ENCODE data around the gene LMF2.

DNA sequence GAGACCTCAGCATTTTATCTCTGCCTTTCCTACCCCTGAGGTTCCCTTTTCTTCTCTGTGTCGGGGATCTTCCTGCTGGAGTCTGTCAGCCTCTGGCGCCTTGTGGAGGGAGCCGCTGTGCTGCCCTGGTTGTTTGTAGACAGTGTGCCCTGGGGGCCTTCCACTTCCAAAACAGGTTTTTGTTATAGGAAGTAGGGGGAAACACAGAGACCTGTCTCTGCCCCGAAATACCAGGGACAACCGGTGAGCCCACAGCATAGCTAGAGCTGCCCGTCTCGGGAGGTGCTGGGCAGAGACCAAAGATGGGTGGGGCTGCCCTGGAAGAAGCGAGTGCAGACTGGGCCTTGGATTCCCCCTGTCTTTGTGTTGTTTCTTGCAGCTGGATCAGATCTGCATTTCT is 8.6 kb upstream of the LMF2 start:
- TF ChIP-seq, protein P1, sequence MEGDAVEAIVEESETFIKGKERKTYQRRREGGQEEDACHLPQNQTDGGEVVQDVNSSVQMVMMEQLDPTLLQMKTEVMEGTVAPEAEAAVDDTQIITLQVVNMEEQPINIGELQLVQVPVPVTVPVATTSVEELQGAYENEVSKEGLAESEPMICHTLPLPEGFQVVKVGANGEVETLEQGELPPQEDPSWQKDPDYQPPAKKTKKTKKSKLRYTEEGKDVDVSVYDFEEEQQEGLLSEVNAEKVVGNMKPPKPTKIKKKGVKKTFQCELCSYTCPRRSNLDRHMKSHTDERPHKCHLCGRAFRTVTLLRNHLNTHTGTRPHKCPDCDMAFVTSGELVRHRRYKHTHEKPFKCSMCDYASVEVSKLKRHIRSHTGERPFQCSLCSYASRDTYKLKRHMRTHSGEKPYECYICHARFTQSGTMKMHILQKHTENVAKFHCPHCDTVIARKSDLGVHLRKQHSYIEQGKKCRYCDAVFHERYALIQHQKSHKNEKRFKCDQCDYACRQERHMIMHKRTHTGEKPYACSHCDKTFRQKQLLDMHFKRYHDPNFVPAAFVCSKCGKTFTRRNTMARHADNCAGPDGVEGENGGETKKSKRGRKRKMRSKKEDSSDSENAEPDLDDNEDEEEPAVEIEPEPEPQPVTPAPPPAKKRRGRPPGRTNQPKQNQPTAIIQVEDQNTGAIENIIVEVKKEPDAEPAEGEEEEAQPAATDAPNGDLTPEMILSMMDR (IDR thresholded peaks at IDR 0.05; ENCODE audit: insufficient read depth, low read length, poor library complexity, severe bottlenecking) = no peak
- no peak for TF ChIP-seq EZH2phosphoT487 (conservative IDR thresholded peaks at IDR 0.05; ENCODE audit: low read length)
